ENCODE measurements around the gene MACROD2.

- no peak for TF ChIP-seq CTCF (tag by site-specific recombination; IDR thresholded peaks at IDR 0.05)
- no peak for TF ChIP-seq PRDM1 (tag by site-specific recombination; IDR thresholded peaks at IDR 0.05)
- no peak for TF ChIP-seq ZSCAN5A (tag by site-specific recombination; IDR thresholded peaks at IDR 0.05)
Observed at GRCh38 chr20:15627089-15627488, 1631.8 kb downstream of the MACROD2 start.
